WERI-Rb-1 (cell line): ENCODE data around the gene WIPF3.

ENCODE experiments used
- DNase-seq: peaks from one replicate; pipeline ENCODE4 v3.0.0-alpha.2; 2020
- H3K27ac ChIP-seq: fragments of 250-450 bp; sonication (Bioruptor Pico); 2 replicates; pipeline ENCODE4 v1.5.1; 2020; ENCODE audit warnings: mild to moderate bottlenecking, moderate library complexity
- H3K27me3 ChIP-seq: fragments of 250-450 bp; sonication (Bioruptor Pico); 2 replicates; pipeline ENCODE4 v1.5.1; 2021; ENCODE audit warnings: mild to moderate bottlenecking, low read depth, moderate library complexity; ENCODE audit not compliant: insufficient read depth, severe bottlenecking
- H3K36me3 ChIP-seq: fragments of 250-450 bp; sonication (Bioruptor Pico); 2 replicates; pipeline ENCODE4 v1.5.1; 2020; ENCODE audit warnings: mild to moderate bottlenecking, moderate library complexity
- H3K4me3 ChIP-seq: 2 replicates; pipeline ENCODE4 v1.5.1; 2011; ENCODE audit warnings: low read depth, mild to moderate bottlenecking, control low read depth, low read length
- H3K9me3 ChIP-seq: fragments of 250-450 bp; sonication (Bioruptor Pico); 2 replicates; pipeline ENCODE4 v1.5.1; 2021; ENCODE audit warnings: mild to moderate bottlenecking, moderate library complexity; ENCODE audit not compliant: severe bottlenecking
- CTCF ChIP-seq: IDR thresholded peaks from 2 replicates; pipeline ENCODE4 v1.5.1; 2011; ENCODE audit warnings: low read depth, mild to moderate bottlenecking, control low read depth, inconsistent platforms, low read length

The WIPF3 gene

GRCh38 chr7:29877196-29877595 lies 70.9 kb downstream of the WIPF3 start:
- DNase-seq, result no peak

GRCh38 chr7:29878081-29878688 lies 71.9 kb downstream of the WIPF3 start:
- no peak overlapping the region for H3K27ac ChIP-seq
- H3K27me3 ChIP-seq, result no peaks in the 10 kb centered on the region
- DNase-seq, result peak; percentile 20
- no peaks in the 10 kb centered on the region for H3K36me3 ChIP-seq
- H3K4me3 ChIP-seq, result no peak overlapping the region
- H3K9me3 ChIP-seq, result no peaks in the 10 kb centered on the region
- TF ChIP-seq CTCF, result 0 out of 2 replicates have a peak, but pooled peaks have one; percentile 19

More at GRCh38 chr7:29877196-29877595, 70.9 kb downstream of the WIPF3 start:
- Histone ChIP-seq H3K27ac (no peak overlapping the region), H3K36me3 (no peaks in the 10 kb centered on the region), H3K9me3 (no peaks in the 10 kb centered on the region), H3K4me3 (no peak overlapping the region), H3K27me3 (no peaks in the 10 kb centered on the region)
- TF ChIP-seq CTCF, result no peak

- H3K27ac ChIP-seq, result no peak overlapping the region
- no peak overlapping the region for H3K4me3 ChIP-seq
- no peaks in the 10 kb centered on the region for H3K27me3 ChIP-seq
- H3K36me3 ChIP-seq, result no peaks in the 10 kb centered on the region
- no peak for TF ChIP-seq CTCF
- no peak for DNase-seq
- no peaks in the 10 kb centered on the region for H3K9me3 ChIP-seq
These were observed 73.3 kb downstream of the WIPF3 start for GRCh38 chr7:29879609-29880008.

GRCh38 chr7:29881724-29882123 lies 75.4 kb downstream of the WIPF3 start:
- no peak for DNase-seq
- Histone ChIP-seq H3K36me3 (no peaks in the 10 kb centered on the region), H3K9me3 (no peaks in the 10 kb centered on the region), H3K4me3 (no peak overlapping the region), H3K27me3 (no peaks in the 10 kb centered on the region), H3K27ac (no peak overlapping the region)
- TF ChIP-seq CTCF, result no peak

GRCh38 chr7:29882481-29882880 lies 76.2 kb downstream of the WIPF3 start:
- no peaks in the 10 kb centered on the region for H3K36me3 ChIP-seq
- DNase-seq, result no peak
- H3K9me3 ChIP-seq, result no peaks in the 10 kb centered on the region
- no peak for TF ChIP-seq CTCF
- no peaks in the 10 kb centered on the region for H3K27me3 ChIP-seq
- H3K27ac ChIP-seq, result no peak overlapping the region
- no peak overlapping the region for H3K4me3 ChIP-seq
